GM21825 (cell line): ENCODE measurements around the gene TUBGCP2.

Source experiments
- ATAC-seq: cut with Tn5 transposase; IDR thresholded peaks from one replicate; pipeline ENCODE4 v1.9.1; 2021; ENCODE audit warnings: mild to moderate bottlenecking, moderate library complexity; ENCODE audit not compliant: unreplicated experiment

Gene TUBGCP2

GRCh38 chr10:133231946-133232574, 76.6 kb downstream of the TUBGCP2 start:
- no peak for ATAC-seq

GRCh38 chr10:133231244-133231945, 77.3 kb downstream of the TUBGCP2 start:
- no peak for ATAC-seq

- no peak for ATAC-seq
Measured at GRCh38 chr10:133230387-133231195, 78.1 kb downstream of the TUBGCP2 start.

- ATAC-seq: no peak
Measured at GRCh38 chr10:133230044-133230361, 78.7 kb downstream of the TUBGCP2 start, which contains the start of gene UTF1. UTF1 (plus strand) TSS chr10:133230217; CDS start chr10:133230289, 72 bp downstream.

- no peak for ATAC-seq
Measured at GRCh38 chr10:133229265-133230043, 79.2 kb downstream of the TUBGCP2 start.
